NCI-H510A (cell line): ENCODE results near the gene HS3ST4.

Source experiments
- DNase-seq: peaks from one replicate; lab custom pipeline; 2025; lab: John Stamatoyannopoulos, UW

HS3ST4 gene

GRCh38 chr16:25895380-25895779 is 203.6 kb downstream of the HS3ST4 start:
- no peak for DNase-seq

DNA sequence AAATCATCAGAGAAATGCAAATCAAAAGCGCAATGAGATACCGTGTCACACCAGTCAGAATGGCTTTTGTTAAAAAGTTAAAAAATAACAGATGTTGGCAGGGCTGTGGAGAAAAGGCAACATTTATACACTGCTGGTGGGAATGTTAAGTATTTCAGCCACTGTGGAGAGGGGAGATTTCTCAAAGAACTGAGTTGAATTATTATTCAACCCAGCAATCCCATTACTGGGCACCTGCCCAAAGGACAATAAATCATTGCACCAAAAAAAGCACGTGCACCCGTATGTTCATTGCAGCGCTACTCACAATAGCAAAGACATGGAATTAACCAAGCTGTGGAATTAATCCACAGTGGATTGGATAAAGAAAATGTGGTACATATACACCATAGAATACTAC is 204.7 kb downstream of the HS3ST4 start:
- DNase-seq, result no peak

- DNase-seq, result no peak
Observed at GRCh38 chr16:25897702-25898101, 205.9 kb downstream of the HS3ST4 start.

DNA sequence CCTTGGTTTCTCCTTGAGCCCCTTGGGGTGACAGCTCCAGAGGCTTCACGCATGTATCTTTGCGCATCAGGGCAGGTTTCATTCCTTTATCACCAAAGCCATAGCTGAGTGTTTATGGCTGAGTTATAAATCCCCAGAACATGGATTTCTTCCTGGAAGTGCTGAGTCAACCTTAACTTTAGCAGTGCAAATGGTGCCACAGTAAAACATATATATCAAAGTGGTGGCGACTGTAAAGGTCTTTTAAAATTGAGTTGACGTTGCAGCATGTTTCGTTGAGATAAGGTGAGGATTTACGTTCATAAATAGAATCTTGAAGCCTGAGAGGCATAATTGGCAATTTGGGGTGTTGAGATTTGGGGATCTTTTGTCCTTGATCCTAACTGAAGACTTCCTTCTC is 214.1 kb downstream of the HS3ST4 start:
- DNase-seq, result no peak

DNA sequence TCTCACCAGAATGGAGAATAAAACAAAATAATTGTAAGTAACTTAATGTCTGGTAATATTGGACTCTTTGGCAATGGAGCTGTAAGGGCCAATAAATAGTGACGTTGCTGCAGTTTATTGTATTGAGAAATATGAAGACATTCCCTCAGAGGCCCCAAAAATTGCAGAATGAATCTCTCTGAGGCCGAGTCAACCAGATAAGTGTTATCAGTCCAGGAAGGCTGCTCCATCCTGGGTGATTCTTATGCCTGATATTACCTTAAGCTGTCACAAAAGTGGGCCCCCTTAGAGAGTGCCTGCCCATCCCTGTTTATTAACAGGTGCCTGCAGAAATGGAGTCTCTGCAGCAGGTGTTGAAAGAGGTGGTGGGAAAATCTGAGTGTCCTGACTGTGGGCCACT is 219.2 kb downstream of the HS3ST4 start:
- DNase-seq, result no peak

DNA sequence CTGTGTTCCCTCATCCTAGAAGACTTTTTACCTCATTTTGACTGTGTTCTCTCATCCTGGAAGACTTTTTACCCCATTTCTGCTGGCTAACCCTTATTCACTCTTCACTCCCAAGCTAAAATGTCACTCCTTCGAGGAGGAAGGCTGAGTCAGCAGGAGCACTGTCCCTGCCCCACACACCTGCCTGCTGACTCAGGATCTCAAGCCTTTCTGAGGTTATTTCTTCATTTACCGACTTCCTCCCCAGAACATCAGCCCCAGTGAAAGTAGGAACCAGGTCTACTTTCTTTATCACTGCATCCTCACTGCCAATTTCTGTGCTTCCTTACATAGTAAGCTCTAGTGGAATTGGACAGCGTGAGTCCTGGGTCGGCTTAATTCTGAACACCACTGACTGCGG is 220.6 kb downstream of the HS3ST4 start:
- no peak for DNase-seq

DNA sequence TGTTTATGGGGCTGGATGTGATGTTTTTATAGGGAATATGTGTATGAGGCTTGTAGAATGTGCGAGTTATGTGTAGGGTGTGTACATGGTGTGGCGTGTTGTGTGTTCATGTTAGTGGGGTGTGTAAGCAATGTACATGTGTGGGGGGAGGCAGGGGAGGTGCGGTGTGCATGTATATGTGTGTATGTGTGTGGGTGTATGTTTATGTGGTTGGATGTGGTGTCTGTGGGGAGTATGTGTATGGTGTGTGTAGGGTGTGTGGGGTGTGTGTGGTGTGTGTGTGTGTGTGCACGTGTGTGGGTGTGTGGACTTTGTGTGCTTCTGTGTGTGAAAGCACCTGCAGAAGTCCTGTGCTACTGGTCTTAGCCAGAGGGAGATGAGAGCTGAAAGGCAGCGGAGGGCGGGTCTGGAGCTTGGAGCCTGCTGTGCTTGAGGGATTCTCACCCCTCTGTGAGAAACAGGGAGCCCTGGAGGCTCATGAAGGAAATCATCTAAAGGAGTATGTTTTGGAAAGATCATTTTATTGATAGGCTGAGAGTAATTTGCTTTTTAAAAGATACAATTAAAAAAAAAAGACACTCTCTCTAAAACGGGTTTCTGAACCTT is 222.7 kb downstream of the HS3ST4 start:
- no peak for DNase-seq

DNA sequence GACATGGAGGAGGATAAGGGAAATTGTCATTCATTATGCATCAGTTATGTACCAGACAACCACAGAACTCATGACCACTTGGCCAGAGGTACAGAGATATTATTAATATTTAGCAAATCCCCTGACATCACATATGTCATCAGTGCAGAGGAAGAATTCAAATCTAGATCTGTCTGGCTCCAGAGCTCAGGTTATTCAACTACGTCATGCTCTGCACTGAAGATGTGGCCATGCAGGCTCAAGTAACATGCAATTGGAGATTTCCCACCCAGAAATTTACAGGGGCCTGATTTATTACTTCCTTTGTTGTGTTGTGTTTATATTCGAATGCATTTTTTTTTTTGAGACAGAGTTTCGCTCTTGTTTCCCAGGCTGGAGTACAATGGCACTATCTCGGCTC is 224.3 kb downstream of the HS3ST4 start:
- no peak for DNase-seq

- DNase-seq, result peak; percentile 72
Observed at GRCh38 chr16:25922438-25922837, 230.7 kb downstream of the HS3ST4 start.

DNA sequence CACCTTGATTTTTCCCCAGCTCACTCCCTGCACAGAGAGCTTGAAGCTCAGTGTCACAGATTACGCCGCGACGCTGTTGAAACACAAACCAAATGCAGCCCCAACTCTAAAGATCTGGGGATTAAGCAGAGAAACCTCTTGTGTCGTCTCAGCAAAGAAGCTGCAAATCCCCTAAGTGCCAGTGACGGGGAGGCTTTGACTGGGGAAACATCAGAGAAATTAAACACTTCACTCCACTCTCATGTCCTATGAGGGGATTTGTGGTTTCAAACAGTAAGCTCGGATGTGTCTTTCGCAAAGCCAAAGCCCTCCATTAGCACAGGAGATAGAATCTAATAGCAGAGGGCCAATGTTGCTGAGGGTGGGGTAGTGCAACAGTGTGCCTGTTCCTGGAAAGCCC is 233.7 kb downstream of the HS3ST4 start:
- DNase-seq, result peak; percentile 65

DNA sequence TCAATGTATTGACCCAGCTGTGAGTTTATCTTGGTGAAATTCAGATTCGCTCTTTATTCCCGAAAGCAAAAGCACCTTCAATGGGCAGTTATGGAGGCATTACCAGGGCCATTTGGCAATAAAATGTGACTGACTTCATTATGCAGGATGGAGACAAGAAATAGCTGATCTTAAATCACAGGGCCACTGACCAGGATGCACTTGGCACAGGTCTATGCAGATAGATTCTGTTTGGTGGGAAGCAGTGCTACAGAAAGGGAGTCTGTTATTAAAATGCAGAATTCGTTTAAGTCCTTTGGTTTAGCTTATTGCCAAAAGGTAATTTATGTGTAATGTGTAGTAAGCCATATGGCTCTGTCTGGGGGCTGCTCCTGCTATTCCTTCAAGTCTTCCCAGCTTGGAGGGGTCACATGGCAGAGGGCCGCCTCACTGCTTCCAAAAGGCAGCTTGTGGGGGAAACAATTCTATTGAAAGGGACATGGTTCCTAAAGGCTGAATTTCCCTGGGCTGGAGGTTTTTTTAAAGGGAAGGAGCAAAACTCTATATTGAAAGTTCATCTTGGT is 239.8 kb downstream of the HS3ST4 start:
- no peak for DNase-seq

DNA sequence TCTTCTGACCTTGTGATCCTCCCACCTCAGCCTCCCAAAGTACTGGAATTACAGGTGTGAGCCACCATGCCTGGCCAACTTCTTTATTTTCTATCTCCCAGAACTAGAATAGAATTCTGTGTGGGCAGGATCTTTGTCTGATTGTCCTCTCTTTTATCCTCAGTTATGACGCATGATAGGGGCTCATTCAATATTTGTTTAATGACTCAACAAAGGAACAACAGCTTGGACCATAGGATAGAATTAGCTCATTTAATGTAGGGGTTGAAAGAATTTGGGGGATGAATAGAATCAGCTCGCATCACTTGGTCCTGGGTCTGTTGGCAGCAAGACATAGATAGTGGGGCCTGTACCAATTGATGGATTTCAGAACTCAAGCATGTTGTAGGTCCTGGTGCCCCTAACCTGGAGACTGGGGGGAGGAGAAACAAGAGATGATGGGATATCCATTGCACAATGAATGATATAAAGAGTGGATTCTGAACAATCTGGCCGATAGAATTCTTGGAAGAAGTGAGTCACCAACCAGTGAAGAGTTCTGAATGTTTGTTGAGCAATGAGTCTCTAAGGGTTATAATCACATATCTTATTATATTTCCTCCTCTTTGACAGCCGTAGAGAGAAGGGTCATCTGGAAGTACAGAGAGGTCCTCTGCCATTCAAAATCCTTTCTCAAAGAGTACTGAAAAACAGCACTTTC is 250.2 kb downstream of the HS3ST4 start:
- DNase-seq, result no peak

GRCh38 chr16:25950586-25951281 is 259.0 kb downstream of the HS3ST4 start:
- peak; percentile 70 for DNase-seq

DNA sequence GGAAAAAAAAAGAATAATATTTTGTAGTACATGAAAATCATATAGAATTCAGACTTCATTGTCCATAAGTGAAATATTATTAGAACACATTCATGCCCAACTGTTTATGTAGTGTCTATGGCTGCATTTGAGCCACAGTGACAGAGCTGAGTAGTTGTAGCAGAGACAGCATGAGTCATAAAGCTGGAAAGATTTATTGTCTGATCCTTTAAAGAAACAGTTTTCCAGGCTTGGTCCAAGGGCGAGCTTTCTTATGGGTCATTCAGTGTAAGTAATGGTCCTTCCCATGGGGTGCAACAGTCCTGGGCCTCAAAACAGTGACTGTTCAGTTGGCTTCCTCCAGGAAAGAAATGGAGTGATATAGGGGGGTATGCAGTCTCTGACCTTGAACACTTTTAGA is 260.2 kb downstream of the HS3ST4 start:
- DNase-seq, result no peak

GRCh38 chr16:25952983-25953382 is 261.2 kb downstream of the HS3ST4 start:
- DNase-seq, result no peak

DNA sequence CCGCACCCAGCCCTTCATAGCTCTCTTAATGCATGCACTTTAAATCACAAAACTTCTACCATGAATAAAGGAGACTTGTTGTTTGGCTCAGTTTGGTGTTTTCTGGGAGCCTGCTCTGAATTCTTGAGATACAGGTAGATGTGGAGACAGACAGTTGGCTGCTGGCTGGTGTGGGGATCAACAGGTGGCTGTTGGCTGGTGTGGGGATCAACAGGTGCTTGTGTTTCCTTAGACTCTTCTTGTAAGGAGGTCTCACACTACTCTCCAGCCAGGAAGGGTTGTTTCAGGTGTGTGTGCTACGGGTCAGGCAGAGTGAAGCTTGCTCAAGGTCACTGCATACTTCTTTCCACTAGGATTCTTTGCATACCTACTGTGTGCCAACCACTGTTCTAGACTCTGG is 265.9 kb downstream of the HS3ST4 start:
- DNase-seq, result no peak

- no peak for DNase-seq
Observed at GRCh38 chr16:25959221-25959620, 267.5 kb downstream of the HS3ST4 start.

DNA sequence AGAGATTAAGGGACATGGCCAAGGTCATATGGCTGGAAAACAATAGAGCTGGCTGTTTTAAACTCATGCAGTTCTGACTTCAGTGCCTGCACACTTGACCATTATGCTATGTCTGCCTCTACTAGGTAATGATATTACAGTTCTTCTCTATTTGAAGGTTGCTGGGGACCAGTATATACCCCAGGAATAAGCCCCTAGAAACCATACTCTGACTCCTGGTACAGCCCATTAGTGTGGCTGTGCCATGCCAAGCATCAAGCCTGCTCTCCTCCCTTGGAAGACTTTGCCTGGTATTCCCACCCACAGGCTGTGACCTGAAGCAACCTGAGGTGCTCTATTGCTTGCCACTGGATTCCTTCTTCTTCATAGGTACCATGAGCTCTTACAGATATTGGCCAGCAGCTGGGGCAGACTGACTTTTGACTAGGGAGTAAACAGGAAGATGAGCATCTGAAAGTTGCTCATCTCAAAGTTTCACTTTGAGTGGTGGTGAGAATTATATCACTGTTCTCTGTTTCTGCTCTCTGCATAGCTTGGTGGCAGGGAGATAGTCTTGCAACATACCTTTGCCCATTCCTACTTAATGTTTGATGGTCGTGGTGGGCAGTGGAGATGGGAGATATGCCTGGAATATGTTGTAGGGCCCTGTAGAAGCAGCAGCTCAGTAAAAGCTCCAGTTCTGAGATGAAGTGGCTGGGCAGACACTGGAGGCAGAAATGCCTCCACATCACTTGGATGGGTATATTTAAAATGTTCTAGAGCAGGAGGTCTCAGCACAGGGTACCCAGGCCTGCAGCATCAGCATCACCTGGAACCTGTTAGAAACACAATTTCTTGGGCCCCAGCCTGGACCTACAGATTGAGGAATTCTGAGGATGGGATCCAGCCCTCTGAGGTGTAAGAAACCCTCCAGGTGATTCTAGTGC is 274.7 kb downstream of the HS3ST4 start:
- no peak for DNase-seq

DNA sequence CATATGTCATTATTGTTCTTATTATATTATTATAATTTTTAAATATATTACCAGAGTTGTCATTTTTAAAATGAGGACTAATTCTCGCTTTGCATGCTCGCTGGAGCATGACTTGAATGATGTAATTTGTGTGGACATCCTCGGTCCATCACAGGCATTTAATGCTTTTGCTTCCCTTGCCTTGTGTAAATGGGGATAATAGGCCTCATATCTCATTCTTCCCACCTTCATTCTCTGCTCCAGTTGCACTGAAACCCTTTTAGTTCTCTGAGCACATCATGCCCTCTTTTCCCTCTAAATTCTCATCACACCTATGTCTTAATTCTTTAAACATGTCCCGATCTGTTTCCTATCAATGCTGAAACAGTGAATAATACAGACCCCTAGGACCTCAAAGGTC is 285.4 kb downstream of the HS3ST4 start:
- DNase-seq, result no peak

DNA sequence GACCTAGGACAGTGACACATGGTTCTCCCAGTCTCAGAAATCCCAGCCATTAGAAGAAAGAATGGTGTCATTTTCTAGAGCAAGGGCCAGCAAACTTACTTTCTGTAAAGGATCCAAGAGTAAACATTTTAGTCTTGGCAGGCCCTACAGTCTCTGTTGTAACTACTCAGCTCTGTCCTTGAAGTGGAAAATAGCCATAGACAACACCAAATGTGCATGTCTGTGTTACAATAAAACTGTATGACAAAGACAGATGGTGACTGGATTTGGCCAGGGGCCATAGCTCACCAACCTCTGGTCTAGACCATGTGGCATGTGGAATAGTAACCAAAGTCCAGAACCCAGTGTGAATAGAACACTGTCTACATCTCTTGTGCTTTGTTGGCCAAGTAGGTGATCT is 286.5 kb downstream of the HS3ST4 start:
- no peak for DNase-seq

- DNase-seq, result peak; percentile 93
Observed at GRCh38 chr16:25988084-25988483, 296.3 kb downstream of the HS3ST4 start.

DNA sequence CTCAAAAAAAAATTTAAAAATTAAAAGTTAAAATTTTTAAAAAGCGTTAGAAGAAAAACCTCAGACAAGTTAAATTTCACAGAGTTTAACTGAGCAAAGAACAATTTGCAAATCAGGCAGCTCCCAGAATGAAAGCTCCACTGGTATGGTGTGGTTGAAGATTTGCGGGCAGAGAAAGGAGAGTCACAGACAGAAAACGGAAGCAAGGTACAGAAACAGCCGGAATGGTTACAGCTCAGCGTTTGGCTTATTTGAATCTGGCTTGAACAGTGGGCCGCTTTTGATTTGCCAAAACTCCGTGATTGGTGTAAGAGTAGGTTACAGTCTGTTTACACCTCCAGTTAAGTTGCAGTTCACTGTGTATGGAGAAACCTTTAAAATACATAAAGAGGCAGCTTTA is 297.1 kb downstream of the HS3ST4 start:
- no peak for DNase-seq
